GM12892 (cell line): ENCODE data around the gene NDRG3.

Experiments
- POLR2A ChIP-seq: IDR thresholded peaks from 2 replicates; pipeline ENCODE4 v1.6.1; 2011; ENCODE audit warnings: low read depth, low read length, control low read depth
- TAF1 ChIP-seq: IDR thresholded peaks from 2 replicates; pipeline ENCODE4 v1.6.1; 2011; ENCODE audit warnings: low read depth, mild to moderate bottlenecking, control low read depth, low read length, borderline replicate concordance

GRCh38 chr20:36786663-36787062, 40.8 kb upstream of the NDRG3 start:
- TF ChIP-seq POLR2A (no peak), TAF1 (no peak)
